ENCODE measurements around the gene MDN1.
"Not testable (repeated sequence)": the region's sequence is repeated elsewhere in the genome, so short reads cannot be mapped to it uniquely, and the experiment has no call there.

MDN1 gene

DNA sequence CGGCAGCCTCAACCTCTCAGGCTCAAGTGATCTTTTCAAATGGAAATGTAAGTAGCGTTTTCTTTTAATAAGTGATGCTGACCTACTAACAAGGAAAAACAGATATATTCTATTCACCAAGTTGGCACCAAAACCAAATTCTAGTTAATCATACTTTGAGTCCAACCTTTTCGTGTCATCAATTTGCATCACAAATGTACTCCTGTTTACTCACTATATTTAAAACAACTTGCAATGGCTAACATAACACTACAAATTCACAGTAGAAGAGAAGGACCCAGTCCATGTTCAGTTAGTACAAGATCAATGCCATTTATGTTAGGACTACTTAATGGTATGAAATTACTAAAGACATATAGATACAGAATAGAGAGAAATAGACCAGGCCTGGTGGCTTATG lies 50.0 kb downstream of the MDN1 start:
- no peak for DNase-seq (ENCODE audit: low read depth)

- no peak for DNase-seq (ENCODE audit: low read depth)
Observed at GRCh38 chr6:89768324-89768723, 51.3 kb downstream of the MDN1 start.

DNA sequence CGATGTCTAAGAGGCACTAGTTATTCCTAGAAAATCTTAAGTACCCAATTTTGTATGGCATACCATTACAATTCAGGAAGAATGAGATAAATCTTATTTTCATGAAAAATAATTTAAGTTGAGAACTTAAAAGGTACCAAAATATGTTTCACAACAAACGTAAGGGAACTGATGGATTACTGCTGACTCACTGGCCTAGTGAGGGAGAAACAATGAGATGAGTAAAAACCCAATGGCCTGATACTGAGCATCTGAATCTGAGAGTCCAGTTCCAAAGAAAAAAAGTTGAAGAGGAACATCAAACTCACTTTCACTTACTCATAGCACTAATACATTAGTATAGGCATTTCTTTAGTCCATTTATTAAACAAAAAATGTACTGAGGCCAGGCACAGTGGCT lies 56.0 kb downstream of the MDN1 start:
- DNase-seq (ENCODE audit: low read depth), result no peak

- no peak for DNase-seq (ENCODE audit: low read depth)
Observed at GRCh38 chr6:89758830-89759229, 60.8 kb downstream of the MDN1 start.

- no peak for DNase-seq (ENCODE audit: low read depth)
Observed at GRCh38 chr6:89750338-89750737, 69.3 kb downstream of the MDN1 start.

- no peak for DNase-seq (ENCODE audit: low read depth)
Observed at GRCh38 chr6:89749918-89750317, 69.7 kb downstream of the MDN1 start.

DNA sequence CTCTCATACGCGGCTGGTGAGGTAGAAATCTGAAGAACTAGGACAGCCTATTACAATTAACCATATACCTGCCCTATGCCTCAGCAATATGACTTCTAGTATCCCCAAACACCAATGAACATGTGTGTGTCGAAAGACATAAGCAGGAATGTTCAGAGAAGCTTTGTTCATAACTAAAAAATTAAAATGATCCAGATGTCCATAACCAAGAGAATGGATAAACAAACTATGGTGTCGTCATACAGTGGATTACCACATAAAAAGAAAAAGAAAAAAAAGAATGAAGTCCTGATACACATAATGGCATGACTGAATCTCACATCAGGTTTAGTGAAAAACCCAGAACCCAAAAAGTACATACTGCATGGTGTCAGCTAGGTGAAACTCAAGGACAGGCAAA lies 73.9 kb downstream of the MDN1 start:
- DNase-seq (ENCODE audit: low read depth), result no peak

DNA sequence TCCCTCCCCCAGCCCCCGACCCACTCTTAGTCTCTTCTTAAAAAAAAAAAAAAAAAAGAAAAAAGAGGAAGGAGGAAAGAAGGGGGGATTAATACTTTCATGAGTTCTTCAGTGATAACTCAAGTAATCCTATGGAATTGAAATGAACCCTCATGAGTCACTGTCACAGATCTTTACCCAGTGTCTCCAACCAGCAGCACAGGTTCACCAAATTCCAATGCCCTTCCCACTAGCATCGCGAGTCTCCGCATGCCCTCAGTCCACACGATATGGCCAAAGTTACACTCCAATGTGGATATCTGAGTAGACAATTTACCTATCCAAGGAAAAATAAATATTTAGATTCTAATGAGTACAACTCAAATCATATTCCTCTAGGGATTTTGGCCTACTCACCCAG lies 74.5 kb downstream of the MDN1 start:
- no peak for DNase-seq (ENCODE audit: low read depth)

DNA sequence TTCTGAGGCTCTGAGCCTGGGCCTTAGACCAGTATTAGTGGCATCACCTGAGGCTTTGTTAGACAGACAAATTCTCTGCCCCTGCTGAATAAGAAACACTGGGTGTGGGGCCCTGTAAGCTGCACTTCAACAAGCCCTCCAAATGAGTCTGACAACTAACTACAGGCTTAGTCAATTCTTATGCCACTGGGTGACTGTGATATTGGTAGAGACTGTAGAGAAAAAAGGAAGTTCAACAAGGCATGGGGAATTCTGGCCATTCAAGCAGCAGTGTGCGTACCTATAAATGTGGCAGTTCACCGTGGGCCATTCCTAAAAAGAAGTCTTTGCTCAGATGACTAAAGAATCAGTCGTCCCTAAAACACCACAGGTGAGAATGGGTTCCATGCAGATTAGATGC lies 82.7 kb downstream of the MDN1 start:
- DNase-seq (ENCODE audit: low read depth), result no peak

GRCh38 chr6:89734526-89734925 lies 85.1 kb downstream of the MDN1 start:
- no peak for DNase-seq (ENCODE audit: low read depth)

DNA sequence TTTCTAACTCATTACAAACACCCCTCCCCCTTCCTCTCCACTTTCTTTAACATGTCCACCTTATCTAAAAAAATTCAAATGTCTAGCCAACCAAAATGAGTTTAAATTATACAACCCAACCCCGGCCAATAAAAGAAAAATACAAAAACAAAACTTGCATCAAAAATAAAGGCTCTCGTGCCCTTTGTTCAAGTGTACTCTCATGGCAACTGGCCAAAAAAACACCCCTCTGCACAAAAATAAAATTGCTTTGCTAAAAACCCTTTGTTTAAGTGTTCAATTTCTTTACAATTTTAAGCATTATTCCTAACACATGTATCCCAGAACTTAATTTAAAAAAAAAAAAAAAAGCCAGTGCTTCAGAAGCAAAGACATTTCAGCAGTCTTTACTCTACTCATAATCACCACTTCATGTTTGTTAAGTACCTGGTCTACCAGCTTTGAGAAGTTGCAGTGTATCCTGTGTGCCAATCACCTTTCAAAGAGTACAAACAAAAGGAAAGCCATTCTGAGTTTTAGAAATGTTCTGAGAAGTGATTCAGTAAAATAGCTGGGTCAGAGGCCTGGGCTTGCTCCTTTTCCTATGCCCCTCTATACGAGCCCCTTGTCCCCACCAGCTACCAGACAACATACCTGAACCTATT lies 87.5 kb downstream of the MDN1 start:
- no peak for DNase-seq (ENCODE audit: low read depth)

GRCh38 chr6:89731262-89731661 lies 88.3 kb downstream of the MDN1 start:
- DNase-seq (ENCODE audit: low read depth), result not testable (repeated sequence)

DNA sequence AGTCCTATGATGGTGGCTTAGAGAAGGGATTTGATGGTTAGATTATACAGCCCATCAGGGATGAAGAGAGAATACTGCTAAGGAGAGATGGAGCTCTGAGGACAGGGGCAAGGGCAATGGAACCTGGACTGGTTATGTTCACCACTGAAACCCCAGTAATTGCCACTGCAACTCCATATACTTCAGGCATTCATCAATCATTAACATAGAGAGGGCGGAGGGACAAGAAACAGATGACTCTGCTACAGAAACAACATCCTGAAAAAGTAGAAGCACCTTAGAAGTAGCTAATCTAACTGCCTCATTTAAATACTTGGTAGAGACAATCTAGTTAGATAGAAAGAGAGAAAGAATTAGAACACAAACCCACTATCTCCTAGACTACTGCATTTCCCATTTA lies 89.8 kb downstream of the MDN1 start:
- DNase-seq (ENCODE audit: low read depth), result no peak

- no peak for DNase-seq (ENCODE audit: low read depth)
Observed at GRCh38 chr6:89727501-89727900, 92.1 kb downstream of the MDN1 start.

GRCh38 chr6:89724981-89725380 lies 94.6 kb downstream of the MDN1 start:
- no peak for DNase-seq (ENCODE audit: low read depth)

GRCh38 chr6:89723046-89723445 lies 96.5 kb downstream of the MDN1 start:
- DNase-seq (ENCODE audit: low read depth), result no peak

DNA sequence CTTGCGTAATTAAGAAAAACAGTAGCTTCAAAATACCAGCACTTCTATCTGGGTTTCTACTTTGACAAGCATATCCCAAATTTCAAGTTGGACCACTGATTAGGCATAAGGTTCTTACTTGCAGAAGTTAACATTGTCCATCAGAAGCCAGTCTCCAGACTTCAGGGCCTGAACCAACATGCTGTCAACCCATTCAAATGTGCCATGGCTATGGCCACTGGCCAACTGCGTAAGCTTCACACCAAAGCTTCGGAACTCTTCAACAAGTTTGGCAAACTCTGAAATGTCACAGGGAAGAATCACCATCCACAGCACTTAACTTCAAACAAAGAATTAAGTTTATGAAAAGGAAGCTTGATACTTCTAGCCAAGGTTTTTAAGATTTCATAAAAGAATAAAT lies 103.1 kb downstream of the MDN1 start:
- DNase-seq (ENCODE audit: low read depth), result no peak

GRCh38 chr6:89711801-89712200 lies 107.8 kb downstream of the MDN1 start:
- no peak for DNase-seq (ENCODE audit: low read depth)

DNA sequence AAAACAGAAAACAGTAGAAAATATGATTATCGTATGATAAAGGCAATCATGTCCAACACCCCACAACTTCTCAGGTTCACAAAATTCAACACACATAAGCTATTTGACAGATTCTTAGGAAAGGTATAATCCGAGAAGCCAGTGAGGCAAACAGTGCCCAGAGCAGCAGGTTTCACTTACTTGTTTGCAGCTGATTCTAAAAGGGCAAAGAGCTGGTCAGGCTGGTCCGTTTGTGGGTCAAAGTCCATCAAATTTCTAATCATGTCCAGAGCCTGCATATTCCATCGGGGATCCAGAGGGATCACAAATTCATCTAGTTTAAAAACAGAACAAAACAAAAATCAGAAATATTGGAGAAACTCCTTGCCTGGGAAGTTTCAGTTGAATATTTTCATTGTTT lies 111.3 kb downstream of the MDN1 start:
- no peak for DNase-seq (ENCODE audit: low read depth)

DNA sequence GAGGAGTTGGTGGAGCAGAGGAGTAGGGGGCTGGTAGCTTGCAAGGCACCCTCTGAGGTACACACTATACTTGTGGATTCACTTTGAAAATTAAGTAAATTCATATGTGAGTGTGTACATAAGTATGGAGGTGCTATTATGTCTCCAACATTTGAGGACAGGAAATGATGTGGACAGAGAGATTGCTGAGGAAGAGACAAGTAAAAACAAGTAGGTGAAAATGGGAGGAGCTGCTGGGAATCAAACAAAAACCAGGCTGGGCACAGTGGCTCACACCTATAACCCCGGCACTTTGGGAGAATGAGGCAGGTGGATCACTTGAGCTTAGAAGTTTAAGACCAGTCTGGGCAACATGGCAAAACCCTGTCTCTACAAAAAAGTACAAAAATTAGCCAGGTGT lies 111.8 kb downstream of the MDN1 start:
- no peak for DNase-seq (ENCODE audit: low read depth)

GRCh38 chr6:89706121-89706520 lies 113.5 kb downstream of the MDN1 start:
- no peak for DNase-seq (ENCODE audit: low read depth)

GRCh38 chr6:89703292-89703691 lies 116.3 kb downstream of the MDN1 start:
- no peak for DNase-seq (ENCODE audit: low read depth)

GRCh38 chr6:89702349-89702748 lies 117.2 kb downstream of the MDN1 start:
- no peak for DNase-seq (ENCODE audit: low read depth)

- DNase-seq (ENCODE audit: low read depth), result no peak
Observed at GRCh38 chr6:89695667-89696066, 123.9 kb downstream of the MDN1 start.

DNA sequence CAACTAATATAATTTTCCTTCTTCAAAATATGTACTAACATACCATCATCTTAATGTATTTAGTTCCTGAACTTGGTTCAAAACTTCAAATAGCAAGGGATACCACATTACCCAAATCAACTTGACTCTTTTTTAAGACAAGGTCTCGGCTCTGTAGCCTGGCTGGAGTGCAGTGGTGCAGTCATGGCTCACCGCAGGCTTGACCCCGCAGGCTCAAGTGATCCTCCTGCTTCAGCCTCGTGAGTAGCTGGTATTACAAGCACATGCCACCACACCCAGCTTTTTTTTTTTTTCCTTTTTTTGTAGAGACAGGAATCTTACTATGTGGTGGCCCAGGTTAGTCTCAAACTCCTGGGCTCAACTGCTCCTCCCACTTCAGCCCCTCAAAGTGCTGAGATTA lies 125.2 kb downstream of the MDN1 start:
- no peak for DNase-seq (ENCODE audit: low read depth)
